ENCODE data around the gene ABLIM2. TPM values are rescaled to one million over a fixed set of nuclear protein-coding genes. Genes with fewer than 3 reads are reported as not detected.

ABLIM2 gene
- polyA plus RNA-seq, 3 donors = 0.21 TPM; not detected in 2

- Mint-ChIP-seq H3K27ac (no peak overlapping the region), H3K36me3 (no peaks in the 10 kb centered on the region), H3K4me3 (no peak overlapping the region), H3K27me3 (ENCODE audit: low read depth in 3 of 3) (peaks cover 12 to 18% (median 17%) of the 10 kb centered on the region in 3 donors), H3K4me1 (no peaks in the 10 kb centered on the region), H3K9me3 (peaks cover 0 to 2% (median 0%) of the 10 kb centered on the region in 7 donors)
- Histone ChIP-seq H3K27ac (ENCODE audit: low read depth in 1 of 2, low read length in 2 of 2) (no peak overlapping the region), H3K4me3 (replicated peaks in 1 of 3; ENCODE audit: low read depth in 2 of 3, low read length in 3 of 3) (no peak overlapping the region), H4K20me1 (ENCODE audit: insufficient read depth, low read length) (no peaks in the 10 kb centered on the region), H3K9me3 (replicated peaks in 1 of 2; ENCODE audit: control insufficient read depth in 1 of 2, insufficient read depth in 1 of 2, low read length in 2 of 2) (no peaks in the 10 kb centered on the region), H3K27me3 (ENCODE audit: control insufficient read depth in 2 of 2, insufficient read depth in 2 of 2, low read length in 2 of 2) (peaks cover 0 to 8% of the 10 kb centered on the region in 2 donors), H3K4me1 (ENCODE audit: control insufficient read depth in 1 of 2, insufficient read depth in 2 of 2, low read length in 2 of 2) (no peaks in the 10 kb centered on the region), H3K4me2 (replicated peaks; ENCODE audit: extremely low read depth, low read length, poor library complexity, severe bottlenecking) (no peak overlapping the region), H3K79me2 (ENCODE audit: insufficient read depth, low read length) (no peaks in the 10 kb centered on the region), H3K9ac (ENCODE audit: insufficient read depth, low read length, poor library complexity, severe bottlenecking) (no peak overlapping the region), H2AFZ (ENCODE audit: insufficient read depth, low read depth, low read length, poor library complexity, severe bottlenecking) (no peak overlapping the region), H3K36me3 (replicated peaks in 1 of 2; ENCODE audit: control insufficient read depth in 1 of 2, insufficient read depth in 2 of 2, low read length in 2 of 2) (no peaks in the 10 kb centered on the region)
- intact Hi-C loops (cut with micrococcal nuclease) = no loop called here
- DNase-seq = no peak
- TF ChIP-seq CTCF (IDR thresholded peaks at IDR 0.05) = no peak
- 67% methylated on average over 7 of the region's 8 CpGs for whole genome bisulfite sequencing (ENCODE audit: insufficient coverage)
These were observed 176.7 kb downstream of the ABLIM2 start for GRCh38 chr4:7981738-7982394.

GRCh38 chr4:7980036-7980435 is 178.6 kb downstream of the ABLIM2 start:
- 100% methylated on average over 1 of the region's 2 CpGs for WGBS (ENCODE audit: insufficient coverage)
- no peak overlapping the region for H3K4me2 ChIP-seq (replicated peaks; ENCODE audit: extremely low read depth, low read length, poor library complexity, severe bottlenecking)
- no peaks in the 10 kb centered on the region for H3K9me3 ChIP-seq (replicated peaks in 1 of 2; ENCODE audit: control insufficient read depth in 1 of 2, insufficient read depth in 1 of 2, low read length in 2 of 2)
- peaks cover 0 to 2% of the 10 kb centered on the region in 2 donors for H3K27me3 ChIP-seq (ENCODE audit: control insufficient read depth in 2 of 2, insufficient read depth in 2 of 2, low read length in 2 of 2)
- no peaks in the 10 kb centered on the region for H3K36me3 ChIP-seq (replicated peaks in 1 of 2; ENCODE audit: control insufficient read depth in 1 of 2, insufficient read depth in 2 of 2, low read length in 2 of 2)
- no peak overlapping the region for H3K9ac ChIP-seq (ENCODE audit: insufficient read depth, low read length, poor library complexity, severe bottlenecking)
- Mint-ChIP-seq H3K4me1 (no peaks in the 10 kb centered on the region), H3K27ac (no peak overlapping the region), H3K9me3 (peaks cover 0 to 2% (median 0%) of the 10 kb centered on the region in 7 donors), H3K36me3 (no peaks in the 10 kb centered on the region), H3K4me3 (no peak overlapping the region), H3K27me3 (ENCODE audit: low read depth in 3 of 3) (peaks cover 5 to 9% (median 6%) of the 10 kb centered on the region in 3 donors)
- H3K4me3 ChIP-seq (replicated peaks in 1 of 3; ENCODE audit: low read depth in 2 of 3, low read length in 3 of 3) = no peak overlapping the region
- intact Hi-C loops (cut with micrococcal nuclease) = no loop called here
- no peak for DNase-seq
- H2AFZ ChIP-seq (ENCODE audit: insufficient read depth, low read depth, low read length, poor library complexity, severe bottlenecking) = no peak overlapping the region
- no peaks in the 10 kb centered on the region for H3K79me2 ChIP-seq (ENCODE audit: insufficient read depth, low read length)
- no peak for TF ChIP-seq CTCF (IDR thresholded peaks at IDR 0.05)
- H3K4me1 ChIP-seq (ENCODE audit: control insufficient read depth in 1 of 2, insufficient read depth in 2 of 2, low read length in 2 of 2) = no peaks in the 10 kb centered on the region
- H3K27ac ChIP-seq (ENCODE audit: low read depth in 1 of 2, low read length in 2 of 2) = no peak overlapping the region
- no peaks in the 10 kb centered on the region for H4K20me1 ChIP-seq (ENCODE audit: insufficient read depth, low read length)
